ENCODE results near the gene DNAH8. TPM values are rescaled to one million over a fixed set of nuclear protein-coding genes. Genes with fewer than 3 reads are reported as not detected.

The DNAH8 gene
- total RNA-seq, 1 experiment from 2014 or later = not detected

GRCh38 chr6:38701551-38701950, 13.6 kb upstream of the DNAH8 start:
- TF ChIP-seq POLR2AphosphoS5 (IDR thresholded peaks at IDR 0.05; ENCODE audit: low read depth, low read length) (no peak), TCF7L2 (IDR thresholded peaks at IDR 0.05; ENCODE audit: low read depth, low read length) (no peak), CTCF (IDR thresholded peaks at IDR 0.05) (no peak), REST (IDR thresholded peaks at IDR 0.05; ENCODE audit: insufficient read depth in 1 of 2, low read depth in 2 of 2, low read length in 1 of 2) (no peak), SIN3A (IDR thresholded peaks at IDR 0.05; ENCODE audit: borderline replicate concordance, insufficient read depth, low read depth, low read length) (no peak)
- H3K27me3 ChIP-seq (ENCODE audit: control insufficient read depth, insufficient read depth, low read length) = no peaks in the 10 kb centered on the region
- BruUV-seq (replicated peaks) = no TSS peak
- peaks cover 6% of the 10 kb centered on the region; the same call in 1 of the 2 replicates for H3K9me3 ChIP-seq (ENCODE audit: control insufficient read depth, insufficient read depth, low read depth, low read length)
- no peak for DNase-seq (ENCODE audit: low read depth, low spot score)
- ChIA-PET POLR2A (no interaction called here), CTCF (no interaction called here)
- in situ Hi-C loops (cut with HindIII; ENCODE audit: low pct_unique_long_range_greater_than_20kb, low sequenced_read_pairs) (no loop called here), intact Hi-C loops (cut with micrococcal nuclease; ENCODE audit: unreplicated experiment) (no loop called here)
- ATAC-seq = no peak
- H3K36me3 ChIP-seq (ENCODE audit: control insufficient read depth, insufficient read depth, low read length) = no peaks in the 10 kb centered on the region
- H3K4me1 ChIP-seq (ENCODE audit: control insufficient read depth, insufficient read depth, low read length) = no peaks in the 10 kb centered on the region
- peak overlapping the region; percentile 80 to 88 for H3K4me3 ChIP-seq (ENCODE audit: low read depth in 2 of 2, low read length in 2 of 2)
- H3K27ac ChIP-seq (ENCODE audit: low read length) = no peak overlapping the region

- peak within 1 kb of the TSS; percentile 80 to 88 for H3K4me3 ChIP-seq (ENCODE audit: low read depth in 2 of 2, low read length in 2 of 2)
- ATAC-seq (peak; percentile 100), DNase-seq (ENCODE audit: low read depth, low spot score) (peak; percentile 94)
- no peak for TF ChIP-seq SIN3A (IDR thresholded peaks at IDR 0.05; ENCODE audit: borderline replicate concordance, insufficient read depth, low read depth, low read length)
- TF ChIP-seq POLR2AphosphoS5 (IDR thresholded peaks at IDR 0.05; ENCODE audit: low read depth, low read length) = peak; percentile 88
- no peak for TF ChIP-seq CTCF (IDR thresholded peaks at IDR 0.05)
- no peak for TF ChIP-seq REST (IDR thresholded peaks at IDR 0.05; ENCODE audit: insufficient read depth in 1 of 2, low read depth in 2 of 2, low read length in 1 of 2)
- no peak for TF ChIP-seq TCF7L2 (IDR thresholded peaks at IDR 0.05; ENCODE audit: low read depth, low read length)
- BruUV-seq (replicated peaks) = no TSS peak
- no peaks in the 10 kb centered on the region for H3K36me3 ChIP-seq (ENCODE audit: control insufficient read depth, insufficient read depth, low read length)
- CTCF ChIA-PET = interaction anchor here (0.7 kb wide), 1 partner anchor 12 kb away, joined by 3 read pairs; no protein-coding TSS in a partner anchor
- H3K4me1 ChIP-seq (ENCODE audit: control insufficient read depth, insufficient read depth, low read length) = no peaks in the 10 kb centered on the region
- in situ Hi-C loops (cut with HindIII; ENCODE audit: low pct_unique_long_range_greater_than_20kb, low sequenced_read_pairs) = no loop called here
- no peaks in the 10 kb centered on the region for H3K27me3 ChIP-seq (ENCODE audit: control insufficient read depth, insufficient read depth, low read length)
- H3K27ac ChIP-seq (ENCODE audit: low read length) = peak within 1 kb of the TSS; percentile 85
- POLR2A ChIA-PET = interaction anchor here (0.6 to 0.7 kb wide), 13 partner anchors 24 to 942 kb away, joined by 3 to 15 read pairs (median 6); no protein-coding TSS in a partner anchor
- intact Hi-C loops (cut with micrococcal nuclease; ENCODE audit: unreplicated experiment) = no loop called here
- H3K9me3 ChIP-seq (ENCODE audit: control insufficient read depth, insufficient read depth, low read depth, low read length) = peaks cover 6% of the 10 kb centered on the region; the same call in 1 of the 2 replicates
These were observed 12.3 kb upstream of the DNAH8 start, which contains the start of gene GLO1 for GRCh38 chr6:38702558-38703397. TSS of gene GLO1 (minus strand) at chr6:38703145. CDS start at chr6:38703054, 91 bp downstream.

All from Panc1 (cell line).